GM18861 (cell line): ENCODE results near the gene DHRS3.

Experiments
- ATAC-seq: cut with Tn5 transposase; IDR thresholded peaks from one replicate; pipeline ENCODE4 v1.9.1; 2021; ENCODE audit not compliant: unreplicated experiment

The DHRS3 gene

DNA sequence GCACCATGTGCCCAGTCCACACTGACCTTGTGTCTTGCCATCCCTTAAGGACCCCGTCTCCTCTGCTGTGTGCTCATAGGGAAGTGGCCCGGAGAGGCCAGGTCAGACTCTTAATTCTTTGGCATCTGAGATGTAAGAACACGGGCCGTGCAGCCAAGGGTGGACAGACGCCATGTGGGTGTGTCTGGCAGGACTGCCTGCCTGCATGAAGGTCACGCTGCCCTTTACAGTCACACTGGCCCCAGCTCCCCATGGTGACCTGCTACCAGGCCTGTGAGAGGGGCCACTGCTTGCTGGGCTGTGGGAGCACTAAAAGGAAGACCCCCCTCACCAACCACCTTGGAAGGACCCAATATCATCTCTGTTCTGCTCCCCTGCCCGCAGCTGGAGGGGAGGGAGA, 17.7 kb downstream of the DHRS3 start:
- no peak for ATAC-seq

DNA sequence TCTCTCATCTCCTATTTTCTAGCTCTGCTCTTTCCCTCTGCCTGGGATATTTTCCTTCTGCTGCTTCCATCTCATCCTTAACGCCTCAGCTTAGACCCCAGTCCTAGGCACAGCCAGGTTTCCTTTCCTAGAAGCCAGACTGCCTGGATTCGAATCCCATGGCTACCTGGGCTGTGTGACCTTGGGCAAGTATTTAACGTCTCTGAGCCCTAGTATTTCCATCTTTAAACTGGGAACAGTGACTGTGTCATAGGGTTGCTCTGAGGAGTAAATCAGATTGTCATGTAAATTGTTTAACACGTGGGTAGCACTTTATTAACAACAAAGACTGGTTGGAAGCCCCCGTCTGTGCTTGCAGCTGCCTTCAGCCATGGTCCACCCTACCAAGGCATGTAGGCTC, 18.4 kb downstream of the DHRS3 start:
- no peak for ATAC-seq

DNA sequence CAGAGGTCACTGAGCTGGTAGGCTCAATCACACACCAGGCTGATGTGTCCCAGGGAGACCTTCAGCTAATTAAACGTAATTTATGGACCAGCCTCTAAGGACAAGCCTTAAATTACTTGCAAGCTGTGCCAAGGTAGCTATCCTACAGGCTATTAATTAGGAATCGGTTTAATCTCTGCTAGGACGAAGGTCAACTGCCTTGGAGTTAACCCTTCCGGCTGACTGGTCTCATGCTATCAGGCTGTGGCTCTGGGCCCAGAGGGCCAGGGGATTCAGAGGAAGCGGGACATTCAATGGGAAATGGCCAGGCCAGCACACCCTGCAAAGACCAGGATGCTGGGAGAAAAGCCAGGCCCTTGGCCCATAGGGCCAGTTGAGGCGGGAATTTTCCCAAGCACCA, 19.0 kb downstream of the DHRS3 start:
- no peak for ATAC-seq

DNA sequence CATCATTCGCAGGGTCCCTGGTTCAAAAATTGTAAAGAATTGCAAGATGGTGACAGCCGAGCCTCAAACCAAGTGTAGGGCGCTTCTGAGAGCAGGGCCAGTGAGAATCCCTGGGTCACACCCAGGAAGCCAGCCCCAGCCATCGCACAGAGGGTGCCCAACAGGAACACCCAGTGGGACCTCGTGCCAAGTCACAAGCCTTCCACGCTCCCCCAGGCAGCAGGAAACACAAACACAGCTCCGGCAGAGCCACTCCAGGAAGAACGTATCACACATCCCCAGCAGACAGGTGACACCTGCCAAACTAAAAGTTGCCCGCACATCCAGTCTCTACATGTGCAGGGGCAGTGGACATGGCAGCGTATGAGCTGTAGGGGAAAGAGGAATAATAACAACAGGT, 20.2 kb downstream of the DHRS3 start:
- no peak for ATAC-seq

DNA sequence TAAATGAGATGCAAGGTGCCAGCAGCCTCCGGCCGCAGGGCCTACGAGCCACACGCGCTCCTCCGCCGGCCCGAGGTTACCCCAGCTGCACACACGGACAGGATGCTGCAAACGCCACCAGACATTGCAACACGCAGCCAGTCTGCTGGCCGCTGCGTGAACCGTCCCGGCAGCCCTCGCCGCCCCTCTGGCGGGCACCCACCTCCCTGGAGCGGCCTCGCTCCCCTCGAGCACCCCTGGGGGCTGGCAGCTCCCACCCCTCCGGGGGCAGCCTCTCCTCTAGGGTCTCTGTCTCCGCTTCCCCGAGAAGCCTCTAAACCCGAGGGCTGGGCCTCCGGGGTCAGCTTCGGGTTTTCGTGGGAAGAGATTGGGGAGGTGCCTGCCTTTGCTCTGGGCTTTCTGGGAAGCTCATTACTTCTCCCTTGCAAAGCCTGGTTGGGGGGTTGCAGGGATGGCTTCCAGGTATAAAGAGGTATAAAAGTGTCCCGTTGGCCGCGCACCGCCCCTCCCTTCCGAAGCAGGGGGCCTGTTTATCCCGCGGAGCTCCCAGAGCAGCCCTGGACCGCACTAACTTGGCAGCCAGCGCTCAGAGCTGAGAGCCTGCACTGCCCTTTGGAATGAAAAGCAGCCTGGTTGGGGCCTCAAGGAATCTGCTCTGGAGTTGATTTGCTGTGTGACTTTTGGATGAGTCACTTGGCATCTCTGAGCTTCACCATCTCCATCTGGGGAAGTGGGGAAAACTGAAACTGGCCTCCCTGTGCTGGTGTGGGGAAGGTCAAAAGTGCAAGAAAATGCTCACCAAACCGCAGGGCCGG, 21.8 kb downstream of the DHRS3 start:
- no peak for ATAC-seq

DNA sequence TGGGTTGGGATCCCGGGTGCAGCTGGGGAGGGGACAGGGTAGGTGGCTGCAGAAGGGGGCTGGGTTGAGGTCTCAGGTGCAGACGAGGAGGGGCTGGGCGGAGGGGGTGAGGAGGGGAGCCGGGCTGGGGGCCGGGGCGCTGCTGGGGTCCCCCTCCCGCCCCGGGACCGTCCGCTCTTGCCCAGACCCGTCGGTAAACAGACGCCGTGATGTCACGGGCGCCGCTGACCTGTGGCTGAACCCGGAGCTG, 22.3 kb downstream of the DHRS3 start:
- ATAC-seq = no peak

DNA sequence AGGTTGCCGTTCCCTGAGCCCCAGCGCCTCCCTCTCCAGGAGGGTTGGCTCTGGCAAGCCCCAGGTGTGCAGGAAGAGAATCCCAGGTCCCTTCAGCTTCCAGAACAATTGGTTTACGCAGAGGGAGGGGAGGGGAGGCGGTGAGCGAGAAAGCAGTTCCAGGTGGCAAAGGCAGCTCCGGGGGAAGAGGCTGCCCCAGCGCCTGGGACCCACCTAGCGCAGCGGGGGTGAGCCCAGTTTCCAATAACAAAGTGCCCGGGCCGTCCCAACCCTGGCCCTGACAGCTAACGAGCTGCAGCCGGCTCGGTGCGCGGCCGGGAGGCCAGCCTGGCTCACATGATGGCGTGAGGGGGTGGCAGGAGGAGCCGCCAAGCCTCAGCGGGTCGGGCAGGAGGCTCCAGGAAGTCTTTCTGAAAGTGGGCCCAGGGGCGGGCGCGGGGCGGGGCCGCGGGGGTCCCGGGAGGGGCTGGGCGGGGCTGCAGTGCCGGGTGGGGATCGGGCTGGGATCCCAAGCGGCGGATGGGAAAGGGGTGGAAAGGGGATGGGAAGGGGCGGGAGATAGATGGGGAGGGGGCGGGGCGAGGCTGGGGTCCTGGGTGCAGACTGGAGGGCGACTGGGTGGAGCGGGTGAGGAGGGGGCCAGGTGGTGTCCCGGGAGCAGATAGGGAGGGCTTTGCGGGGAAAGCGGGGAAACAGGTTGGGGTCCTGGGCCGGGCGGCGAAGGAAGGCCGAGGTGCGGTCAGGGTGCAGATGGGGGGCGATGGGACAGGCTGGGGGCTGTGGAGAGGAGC, 22.8 kb downstream of the DHRS3 start:
- ATAC-seq = no peak

DNA sequence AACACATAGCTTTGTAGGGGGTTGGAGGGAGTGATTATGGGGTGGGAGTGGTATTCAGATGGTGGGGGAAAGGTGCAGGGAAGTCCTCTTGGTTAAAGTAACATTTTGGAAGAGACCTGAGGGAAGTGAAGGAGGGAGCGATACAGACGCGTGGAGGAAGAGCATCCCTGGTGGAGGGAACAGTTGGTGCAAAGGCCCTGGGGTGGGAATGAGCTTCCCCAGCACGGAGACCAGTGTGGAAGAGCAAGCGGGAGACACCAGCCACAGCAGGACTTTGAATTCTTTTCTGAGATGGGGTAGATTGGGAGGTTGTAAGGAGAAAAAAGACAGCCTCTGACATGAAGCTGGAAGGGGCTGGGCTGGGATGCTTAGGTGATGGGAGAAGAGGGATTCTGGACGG, 23.5 kb downstream of the DHRS3 start:
- no peak for ATAC-seq

DNA sequence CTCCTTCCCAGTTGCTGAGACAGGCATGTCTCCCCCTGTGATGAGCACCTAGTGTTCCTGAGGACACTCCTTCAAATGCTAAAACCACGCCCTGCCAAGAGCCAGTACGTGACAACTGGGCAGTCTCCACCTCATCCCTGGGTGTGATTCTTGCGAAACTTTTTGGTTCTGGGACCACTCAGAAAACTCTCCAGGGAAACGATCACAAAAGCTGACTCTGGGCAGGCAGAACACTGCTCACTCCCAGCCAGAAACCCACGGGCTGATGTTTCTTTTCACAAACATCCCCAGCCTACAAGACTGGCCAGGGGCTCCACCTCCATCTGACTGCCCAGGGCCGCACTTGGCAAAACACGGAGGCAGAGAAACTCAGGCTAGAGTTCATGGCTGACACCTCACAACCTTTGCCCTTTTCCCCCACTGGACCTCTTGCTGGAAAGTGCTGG, 24.4 kb downstream of the DHRS3 start:
- no peak for ATAC-seq

DNA sequence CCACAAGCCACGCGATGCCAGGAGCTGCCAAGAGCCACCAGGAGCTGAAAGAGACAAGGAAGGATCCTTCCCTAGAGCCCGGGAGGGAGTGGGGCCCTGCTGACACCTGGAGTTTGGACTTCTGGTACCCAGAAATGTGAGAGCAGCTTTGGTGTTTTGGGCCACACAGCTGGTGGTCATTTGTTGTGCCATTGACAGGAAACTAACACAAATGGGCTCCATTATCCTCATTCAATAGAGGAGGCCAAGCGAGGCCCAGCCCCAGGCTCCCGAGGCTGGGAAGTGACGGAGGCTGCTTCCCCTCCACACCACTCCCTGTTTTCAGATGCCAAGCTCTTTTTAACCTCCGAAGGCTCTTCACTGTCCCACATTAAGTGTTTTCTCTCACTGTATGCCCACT, 25.5 kb downstream of the DHRS3 start:
- no peak for ATAC-seq

DNA sequence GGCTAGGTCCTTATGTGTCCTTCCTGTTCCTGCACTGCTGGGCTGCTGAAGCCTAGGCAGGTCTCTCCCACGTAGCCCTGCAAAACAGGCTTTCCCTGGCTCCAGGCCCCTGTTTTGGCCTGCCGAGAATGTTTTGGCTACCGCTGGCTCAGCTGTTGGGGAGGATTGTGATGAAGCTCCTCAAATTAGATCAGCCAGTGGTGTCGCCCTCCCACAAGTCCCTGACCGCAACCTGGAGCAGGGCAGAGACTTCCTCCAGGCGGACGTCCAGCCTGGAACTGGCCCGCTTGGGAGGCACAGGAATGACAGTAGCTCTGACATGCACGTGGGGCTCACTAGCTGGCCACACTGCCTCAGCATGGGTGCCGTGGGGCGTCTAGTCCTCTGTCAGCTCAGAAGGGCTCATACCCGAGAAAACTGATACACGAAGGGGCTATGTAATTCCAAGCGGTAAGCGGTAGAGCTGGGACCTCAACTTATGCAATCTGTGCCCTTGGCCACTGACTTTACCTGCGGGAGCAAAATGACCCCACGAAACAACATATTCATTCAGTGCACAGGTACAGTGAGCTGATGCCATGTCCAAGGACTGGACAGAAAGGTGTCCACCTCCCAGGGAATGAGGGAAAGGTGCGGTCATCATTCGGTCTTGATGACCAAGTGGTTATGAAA, 26.6 kb downstream of the DHRS3 start:
- no peak for ATAC-seq

DNA sequence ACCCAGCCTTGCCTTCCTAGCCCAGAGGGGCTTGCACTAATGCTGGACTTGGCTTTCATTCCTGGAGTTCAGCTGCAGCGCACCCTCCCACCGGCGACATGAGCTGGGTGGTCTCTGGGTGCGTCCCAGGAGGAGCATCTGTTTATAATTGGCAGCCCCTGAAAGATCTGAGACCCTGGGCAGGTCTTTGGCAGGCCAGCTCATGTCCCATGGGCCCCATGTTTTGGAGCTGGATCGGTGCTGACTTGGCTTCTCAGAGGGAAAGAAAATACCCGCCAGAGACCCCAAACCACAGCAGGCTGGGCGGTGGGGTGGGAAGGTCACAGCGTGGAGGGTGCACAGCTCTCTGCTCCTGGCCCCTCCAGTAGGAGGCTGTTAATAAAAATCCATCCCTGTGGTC, 29.3 kb downstream of the DHRS3 start:
- ATAC-seq = no peak

DNA sequence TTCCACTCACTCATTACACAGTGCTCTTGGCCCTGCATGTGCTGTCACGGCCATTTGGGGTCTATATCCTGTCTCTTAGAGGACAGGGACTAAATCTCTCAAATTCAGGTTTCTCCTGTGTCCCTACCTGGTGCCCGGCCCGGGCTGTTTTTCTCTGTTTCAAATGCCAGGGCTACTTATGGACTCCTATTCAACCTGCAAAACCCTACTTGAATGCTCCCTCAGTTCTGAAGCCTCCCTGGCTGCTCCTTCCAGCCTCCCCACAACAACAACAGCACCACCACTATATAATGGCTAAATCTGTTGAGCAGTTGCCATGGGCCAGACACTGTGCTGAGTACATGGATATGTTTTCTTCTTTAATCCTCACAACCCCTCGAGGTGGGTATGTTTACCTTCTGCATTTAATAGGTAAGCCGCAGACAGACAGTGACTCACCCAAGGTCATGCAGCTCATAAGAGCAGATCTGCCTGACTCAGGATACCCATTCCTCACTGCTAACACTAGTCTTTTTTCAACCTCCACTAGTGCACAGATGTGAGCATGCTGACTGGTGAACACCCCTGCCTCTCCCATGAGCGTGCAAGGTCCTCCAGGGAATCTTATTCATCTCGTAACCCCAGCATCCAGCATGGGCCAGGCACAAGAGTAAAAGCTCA, 29.9 kb downstream of the DHRS3 start:
- ATAC-seq = no peak

DNA sequence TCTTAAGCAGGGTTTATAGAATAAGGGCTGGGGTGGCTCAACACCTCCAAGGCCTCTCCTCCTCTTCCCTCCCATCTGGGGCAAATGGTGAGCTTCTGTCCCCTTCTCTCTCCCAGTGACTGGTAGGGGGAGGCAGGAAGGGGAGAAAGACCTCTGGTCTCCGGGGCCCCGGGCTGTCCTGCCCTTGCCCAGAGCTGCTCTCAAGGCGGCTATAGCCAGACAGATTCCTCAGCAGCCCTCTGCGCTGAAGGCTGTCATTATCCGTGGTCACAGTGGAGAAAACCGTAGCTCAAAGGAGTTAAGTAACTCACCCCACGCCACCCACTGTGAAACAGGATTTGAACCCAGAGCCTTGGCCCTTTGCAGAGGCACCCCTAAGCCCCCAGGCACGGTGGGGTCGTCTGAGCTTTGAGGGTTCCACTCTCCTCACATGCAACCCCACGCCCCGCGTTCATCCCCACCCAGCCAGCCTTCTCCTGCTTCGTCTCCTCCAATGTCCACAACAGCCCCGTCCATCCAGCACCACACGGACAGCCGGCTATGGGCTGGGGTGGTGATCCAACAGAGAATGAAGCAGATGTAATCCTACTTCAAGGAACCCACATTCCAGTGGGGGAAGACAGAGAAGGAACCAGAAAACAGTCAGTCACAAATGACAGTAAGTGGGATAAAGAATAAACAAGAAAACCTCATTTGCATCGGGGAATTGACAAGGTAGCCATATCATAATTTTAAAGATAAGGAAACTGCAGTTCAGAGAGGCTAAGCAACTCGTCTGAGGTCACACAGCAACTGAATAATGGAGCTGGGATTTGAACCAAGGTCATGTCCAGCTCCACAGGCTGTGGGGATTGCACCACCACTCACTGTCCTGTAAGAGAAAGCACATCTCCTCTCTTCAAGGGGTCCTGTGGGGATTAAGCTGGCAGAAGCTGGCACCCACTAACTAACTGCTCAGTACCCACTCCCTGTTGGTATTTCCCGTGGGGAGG, 31.8 kb downstream of the DHRS3 start:
- ATAC-seq = no peak

DNA sequence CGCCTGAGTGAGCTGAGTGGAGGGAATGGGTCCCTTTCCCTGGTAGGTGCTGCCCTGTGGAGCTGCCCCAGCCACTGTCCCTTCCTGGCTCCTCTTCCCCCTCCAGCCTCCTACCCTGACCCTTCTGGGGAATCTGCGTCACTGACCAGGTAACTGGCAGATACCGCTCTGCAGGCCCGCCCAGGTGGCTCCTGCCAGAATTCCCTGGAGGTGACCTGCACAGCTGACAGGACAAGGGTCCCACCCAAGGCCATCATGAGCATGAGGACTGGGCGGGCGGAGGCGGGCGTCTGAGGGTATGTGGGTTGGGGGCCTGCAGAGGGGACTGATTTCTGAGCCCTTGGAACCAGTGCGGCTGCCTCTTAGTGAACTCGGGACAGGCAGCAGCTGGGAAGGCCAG, 32.5 kb downstream of the DHRS3 start:
- no peak for ATAC-seq

DNA sequence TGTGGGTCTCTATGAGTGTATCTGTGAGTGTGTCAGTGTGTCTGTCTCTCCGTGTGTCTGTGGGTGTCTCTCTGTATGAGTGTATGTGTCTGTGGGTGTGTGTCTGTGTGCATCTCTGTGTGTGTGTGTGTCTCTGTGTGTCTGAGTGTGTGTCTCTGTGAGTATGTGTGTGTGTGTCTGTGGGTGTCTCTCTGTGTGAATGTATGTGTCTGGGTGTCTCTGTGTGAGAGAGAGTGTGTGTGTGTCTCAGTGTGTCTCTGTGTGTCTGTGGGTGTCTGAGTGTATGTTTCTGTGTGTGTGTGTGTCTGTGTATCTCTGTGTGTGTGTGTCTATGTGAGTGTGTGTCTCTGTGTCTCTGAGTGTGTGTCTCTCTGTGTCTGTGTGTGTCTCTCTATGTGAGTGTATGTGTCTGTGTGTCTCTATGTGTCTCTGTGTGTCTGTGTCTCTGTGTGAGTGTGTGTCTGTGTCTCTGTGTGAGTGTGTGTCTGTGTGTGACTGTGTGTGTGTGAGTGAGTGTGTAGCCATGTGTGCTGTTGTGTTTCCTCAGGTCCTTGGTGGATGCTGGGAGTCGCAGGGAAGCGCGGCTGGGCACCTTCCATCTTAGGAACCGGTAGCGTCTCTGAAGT, 33.0 kb downstream of the DHRS3 start:
- ATAC-seq = no peak

DNA sequence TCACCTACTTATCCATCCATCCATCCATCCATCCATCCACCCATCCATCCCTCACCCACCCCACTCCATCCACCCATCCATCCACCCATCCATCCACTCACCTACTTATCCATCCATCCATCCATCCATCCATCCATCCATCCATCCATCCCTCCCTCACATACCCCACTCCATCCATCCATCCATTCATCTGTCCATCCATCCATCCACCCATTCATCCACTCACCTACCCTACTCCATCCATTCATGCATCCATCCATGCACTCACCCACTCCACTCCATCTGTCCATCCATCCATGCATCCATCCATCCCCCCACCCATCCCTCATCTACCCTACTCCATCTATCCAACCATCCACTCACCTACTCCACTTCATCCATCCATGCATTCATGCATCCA, 34.5 kb downstream of the DHRS3 start:
- no peak for ATAC-seq

DNA sequence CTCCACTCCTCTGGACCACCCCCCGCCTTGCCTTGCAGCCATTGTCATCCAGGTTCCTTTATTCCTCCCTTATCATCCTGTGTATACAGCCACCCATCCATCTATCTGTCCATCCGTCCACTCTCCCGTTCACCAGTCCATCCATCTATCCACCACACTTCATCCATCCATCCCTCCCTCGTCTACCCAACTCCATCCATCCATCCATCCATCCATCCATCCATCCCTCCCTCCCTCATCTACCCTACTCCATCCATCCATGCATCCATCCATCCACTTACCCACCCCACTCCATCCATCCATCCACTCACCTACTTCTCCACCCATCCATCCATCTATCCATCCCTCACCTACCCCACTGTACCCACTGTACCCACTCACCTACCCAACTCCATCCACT, 35.4 kb downstream of the DHRS3 start:
- ATAC-seq = no peak

DNA sequence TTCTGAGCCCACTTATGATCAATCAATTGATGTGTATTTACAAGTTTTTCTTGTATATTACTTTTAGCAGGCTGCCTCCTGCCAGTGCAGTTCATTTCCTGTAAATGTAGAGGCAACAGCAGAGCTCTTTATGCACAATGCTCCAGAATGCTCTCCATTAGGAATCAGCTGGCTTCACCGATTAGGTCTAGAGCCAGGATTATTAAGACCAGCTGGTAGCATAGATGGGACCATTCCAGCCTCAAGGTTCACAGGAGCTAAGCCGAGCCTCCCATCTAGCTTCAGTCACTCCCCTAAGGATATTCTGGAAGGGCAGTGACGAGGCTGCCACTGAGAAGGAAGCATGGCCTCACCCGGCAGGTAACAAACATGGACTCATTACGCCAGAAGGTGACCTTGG, 36.8 kb downstream of the DHRS3 start:
- no peak for ATAC-seq
